Stimulated activated CD4-positive, alpha-beta T cell treated with anti-CD3 and anti-CD28 coated beads, Interleukin-1b, Interleukin-23, amount 100 ng/mL, for 48 hours (primary cell): ENCODE data around the gene CHRM5.
"Not testable (repeated sequence)": the region's sequence is repeated elsewhere in the genome, so short reads cannot be mapped to it uniquely, and the experiment has no call there.

Experiments used
- DNase-seq: peaks from one replicate; pipeline ENCODE4 v3.0.0-alpha.2; 2020

Gene CHRM5

GRCh38 chr15:33994005-33994615 is 25.8 kb downstream of the CHRM5 start:
- DNase-seq, result peak; percentile 3

DNA sequence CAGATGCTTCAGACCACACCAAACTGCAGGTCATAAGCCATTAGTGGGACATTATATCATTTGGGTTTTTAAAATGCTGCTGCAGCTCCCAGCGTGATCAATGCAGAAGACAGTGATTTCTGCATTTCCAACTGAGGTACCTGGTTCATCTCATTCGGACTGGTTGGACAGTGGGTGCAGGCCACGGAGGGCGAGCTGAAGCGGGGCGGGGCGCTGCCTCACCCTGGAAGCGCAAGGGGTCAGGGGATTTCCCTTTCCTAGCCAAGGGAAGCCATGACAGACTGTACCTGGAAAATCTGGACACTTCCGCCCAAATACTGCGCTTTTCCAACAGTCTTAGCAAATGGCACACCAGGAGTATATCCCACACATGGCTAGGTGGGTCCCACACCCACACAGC is 27.4 kb downstream of the CHRM5 start:
- DNase-seq, result not testable (repeated sequence)

GRCh38 chr15:34001536-34001935 is 33.2 kb downstream of the CHRM5 start:
- no peak for DNase-seq

- DNase-seq, result no peak
Measured at GRCh38 chr15:34006381-34006780, 38.1 kb downstream of the CHRM5 start.

GRCh38 chr15:34009656-34010055 is 41.4 kb downstream of the CHRM5 start:
- no peak for DNase-seq

DNA sequence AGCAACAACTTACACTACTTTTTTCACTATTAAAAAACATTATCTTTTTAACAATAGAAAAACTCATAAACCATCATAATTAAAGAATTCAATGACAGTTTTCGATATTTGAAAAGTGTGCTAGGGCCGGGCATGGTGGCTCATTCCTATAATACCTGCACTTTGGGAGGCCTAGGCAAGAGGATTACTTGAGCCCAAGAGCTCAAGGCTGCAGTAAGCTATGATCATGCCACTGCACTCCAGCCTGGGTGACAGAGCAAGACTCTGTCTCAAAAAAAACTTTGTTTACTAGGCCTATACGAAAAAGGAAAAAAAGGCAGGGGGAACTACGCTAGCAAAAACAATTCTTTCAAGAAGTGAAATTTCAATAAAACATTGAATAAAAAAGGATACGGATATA is 42.6 kb downstream of the CHRM5 start:
- no peak for DNase-seq

- no peak for DNase-seq
Measured at GRCh38 chr15:34011481-34011880, 43.2 kb downstream of the CHRM5 start.

- DNase-seq, result no peak
Measured at GRCh38 chr15:34012461-34013028, 44.2 kb downstream of the CHRM5 start.

GRCh38 chr15:34013746-34014145 is 45.4 kb downstream of the CHRM5 start:
- DNase-seq, result no peak

DNA sequence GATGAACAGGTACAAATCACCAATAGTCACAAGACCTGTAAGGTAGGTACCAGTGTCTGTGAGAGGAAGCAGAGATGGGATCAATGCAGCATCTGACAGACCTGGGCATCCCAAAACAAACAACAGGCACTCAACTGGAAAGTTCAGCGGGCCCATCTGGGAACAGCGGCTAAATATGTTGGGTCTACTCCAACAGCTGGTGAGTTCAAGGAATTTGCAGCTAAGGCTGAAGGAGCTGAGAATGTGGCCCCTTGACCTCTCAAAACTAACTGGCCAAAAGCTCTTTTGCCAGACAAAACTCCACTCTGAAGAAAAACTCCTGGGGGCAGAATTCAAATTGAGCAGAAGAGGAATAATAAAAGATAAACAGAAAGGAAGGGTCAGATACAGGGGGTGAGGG is 46.3 kb downstream of the CHRM5 start:
- DNase-seq, result no peak

DNA sequence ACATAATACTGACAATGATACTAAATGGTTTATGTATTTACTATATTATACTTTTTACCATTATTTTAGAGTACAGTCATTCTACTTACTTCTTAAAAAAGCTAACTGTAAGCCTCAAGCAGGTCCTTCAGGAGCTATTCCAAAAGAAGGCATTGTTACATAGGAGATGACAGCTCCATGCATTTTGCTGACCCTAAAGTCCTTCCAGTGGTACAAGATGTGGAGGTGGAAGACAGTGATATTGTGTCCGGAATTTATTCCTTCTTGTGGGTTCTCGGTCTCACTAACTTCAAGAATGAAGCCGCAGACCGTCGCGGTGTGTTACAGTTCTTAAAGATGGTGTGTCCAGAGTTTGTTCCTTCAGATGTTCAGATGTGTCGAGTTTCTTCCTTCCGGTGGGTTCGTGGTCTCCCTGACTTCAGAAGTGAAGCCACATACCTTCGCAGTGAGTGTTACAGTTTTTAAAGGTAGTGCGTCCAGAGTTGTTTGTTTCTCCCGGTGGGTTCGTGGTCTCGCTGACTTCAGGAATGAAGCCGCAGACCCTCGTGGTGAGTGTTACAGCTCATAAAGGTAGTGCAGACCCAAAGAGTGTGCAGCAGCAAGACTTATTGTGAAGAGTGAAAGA is 49.8 kb downstream of the CHRM5 start:
- peak; percentile 25 for DNase-seq

GRCh38 chr15:34018738-34019137 is 50.4 kb downstream of the CHRM5 start:
- not testable (repeated sequence) for DNase-seq

DNA sequence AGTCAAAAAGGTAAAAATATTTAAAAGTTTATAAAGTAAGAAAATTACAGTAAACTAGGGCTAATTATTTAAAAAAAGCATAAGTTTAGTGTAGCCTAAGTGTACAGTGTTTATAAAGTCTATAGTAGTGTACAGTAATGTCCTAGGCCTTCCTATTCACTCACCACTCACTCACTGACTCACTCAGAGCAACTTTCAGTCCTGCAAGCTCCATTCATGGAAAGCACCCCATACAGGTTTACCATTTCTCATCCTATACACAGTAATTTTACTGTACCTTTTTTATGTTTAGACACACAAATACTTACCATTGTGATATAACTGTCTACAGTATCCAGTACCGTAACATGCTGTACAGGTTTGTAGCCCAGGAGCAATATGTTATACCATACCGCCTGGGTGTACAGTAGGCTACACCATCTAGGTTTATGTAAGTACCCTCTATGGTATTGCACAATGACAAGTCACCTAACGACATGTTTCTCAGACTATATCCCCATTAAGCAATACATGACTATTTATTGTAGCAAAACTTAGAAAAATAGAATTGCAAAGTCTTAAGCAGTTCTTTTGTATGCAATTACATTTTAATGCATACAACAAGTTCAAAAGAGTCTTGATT is 51.2 kb downstream of the CHRM5 start:
- DNase-seq, result no peak

GRCh38 chr15:34023907-34024306 is 55.6 kb downstream of the CHRM5 start:
- DNase-seq, result no peak

GRCh38 chr15:34025252-34025651 is 57.0 kb downstream of the CHRM5 start:
- DNase-seq, result no peak

DNA sequence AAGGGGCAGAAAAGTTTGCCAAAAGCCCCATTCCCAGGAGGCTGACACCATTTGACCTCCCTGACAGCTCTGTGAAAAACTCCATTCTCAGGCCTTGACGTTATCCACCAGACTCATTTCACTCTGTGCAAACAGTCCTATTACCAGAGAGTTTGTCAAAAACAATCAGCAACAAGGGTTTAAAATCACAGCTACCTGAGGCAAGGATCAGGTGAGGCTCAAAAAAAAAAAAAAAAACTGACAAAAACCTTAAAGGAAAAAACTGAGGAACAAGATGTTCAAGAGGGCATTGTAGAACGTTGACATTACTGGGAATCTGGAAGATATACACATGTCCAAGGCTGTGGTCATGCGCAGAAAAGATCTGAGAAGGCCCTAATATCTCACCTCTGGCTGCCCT is 59.3 kb downstream of the CHRM5 start:
- no peak for DNase-seq

DNA sequence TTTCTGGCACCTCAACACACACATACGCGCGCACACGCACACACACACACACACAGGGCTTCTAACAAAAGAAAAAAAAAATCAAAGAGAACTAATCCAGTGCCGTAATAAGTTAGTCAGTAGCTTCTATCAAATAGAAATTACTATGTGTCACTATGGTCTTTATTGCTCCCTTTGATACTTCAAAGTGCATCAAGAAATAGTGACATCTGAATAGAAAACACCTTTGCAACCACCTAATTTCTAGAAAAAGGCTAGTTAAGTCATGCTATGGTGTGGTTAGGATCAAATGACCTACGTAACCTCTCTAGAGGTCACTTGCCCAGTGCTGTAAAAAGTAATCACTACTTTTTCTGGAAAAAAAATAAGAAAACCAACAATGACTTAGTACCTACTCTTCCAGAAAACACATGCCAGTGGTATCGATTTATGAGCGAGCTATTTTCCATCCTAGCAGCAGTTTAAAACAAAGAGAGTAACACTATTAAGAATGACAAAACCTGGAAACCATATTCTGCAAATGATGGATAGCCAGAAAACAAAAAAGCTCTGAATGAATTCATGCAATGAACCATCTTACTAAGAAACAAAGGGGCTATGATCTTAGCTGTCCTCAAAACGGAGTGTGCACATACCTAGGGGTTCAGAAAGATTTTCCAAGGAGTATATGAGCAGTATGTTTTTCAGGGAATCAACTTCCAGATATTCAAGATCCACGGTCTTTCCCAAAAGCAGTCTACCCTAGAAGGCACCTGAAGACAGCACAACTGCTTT is 63.9 kb downstream of the CHRM5 start:
- no peak for DNase-seq

DNA sequence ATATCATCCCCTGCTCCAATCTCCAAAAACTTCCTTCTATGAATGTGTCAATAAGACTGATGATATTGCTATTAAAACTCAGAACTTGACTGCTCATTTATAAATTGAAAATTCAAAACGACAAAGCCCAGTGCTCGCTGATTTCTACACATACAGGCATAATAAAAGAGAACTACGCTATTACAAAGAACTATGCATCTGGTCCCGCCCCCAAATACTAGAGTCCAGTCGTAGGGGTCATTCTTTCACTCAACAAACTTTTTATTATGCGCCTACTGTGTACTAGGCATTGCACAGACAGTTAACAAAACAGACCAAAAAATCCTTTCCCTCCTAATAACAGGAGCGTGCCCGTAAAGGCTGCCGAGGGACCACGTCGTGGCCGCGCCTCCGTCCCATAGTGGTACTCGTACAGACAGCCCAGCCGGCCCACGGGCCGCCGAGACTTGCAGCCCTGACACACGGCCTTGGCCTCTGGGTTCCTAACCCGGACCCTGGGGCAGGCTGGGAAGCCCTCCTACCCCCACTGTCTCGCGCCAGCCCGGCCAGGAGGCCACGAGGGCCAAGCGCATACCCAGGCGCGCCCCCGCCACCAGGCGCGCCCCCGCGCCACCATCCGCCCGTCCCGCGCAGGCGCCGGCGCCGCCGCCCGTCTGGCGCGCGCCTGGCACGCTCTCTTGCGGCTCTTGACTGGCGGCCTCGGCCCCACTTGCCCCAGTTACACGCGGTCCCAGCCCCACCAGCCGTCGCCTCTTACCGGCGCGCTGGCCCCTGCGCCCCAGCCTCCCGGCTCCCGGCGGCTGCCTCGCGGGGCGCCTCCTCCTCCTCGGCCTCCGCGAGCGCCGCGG is 70.0 kb downstream of the CHRM5 start:
- peak; percentile 71 for DNase-seq

GRCh38 chr15:34038871-34039789 is 70.8 kb downstream of the CHRM5 start, which contains the start of gene AVEN:
TSS of gene AVEN (minus strand) at chr15:34039204. CDS start at chr15:34039046, 158 bp downstream.
- DNase-seq, result peak; percentile 76

- DNase-seq, result no peak
Measured at GRCh38 chr15:34039790-34040113, 71.5 kb downstream of the CHRM5 start.

- DNase-seq, result no peak
Measured at GRCh38 chr15:34043391-34043790, 75.1 kb downstream of the CHRM5 start.
